K562 (cell line): Measurements from ENCODE around the gene SLC25A33. TPM values are rescaled to one million over a fixed set of nuclear protein-coding genes. Genes with fewer than 3 reads are reported as not detected.
A peak's percentile ranks its signal among the peaks of the same experiment; 100 is the strongest.

Experiments
- DNMT1 ChIP-seq: fragments of 450-650 bp; IDR thresholded peaks from 2 replicates; pipeline ENCODE4 v1.6.1; 2016; ENCODE audit warnings: antibody characterized with exemption, mild to moderate bottlenecking
- JUN ChIP-seq, 2 experiments: sonication (generic) in 1 of 2; formaldehyde crosslinking in 1 of 2; IDR thresholded peaks; 2 replicates each; pipeline versions ENCODE4 v1.6.1 to v1.8.0; 2012 to 2022; ENCODE audit warnings: borderline replicate concordance in 2 of 2, mild to moderate bottlenecking in 2 of 2, improper control_type of control experiment in 1 of 2, low read depth in 1 of 2, low read length in 1 of 2, missing genetic modification reagents in 1 of 2
- L3MBTL2 ChIP-seq: fragments of 450-650 bp; IDR thresholded peaks from 2 replicates; pipeline ENCODE4 v1.6.1; 2016; ENCODE audit warnings: mild to moderate bottlenecking, moderate library complexity
- MEF2A ChIP-seq: IDR thresholded peaks from 2 replicates; pipeline ENCODE4 v1.6.1; 2011; ENCODE audit warnings: low read depth, mild to moderate bottlenecking, low read length, moderate library complexity; ENCODE audit not compliant: control insufficient read depth
- NFATC3 ChIP-seq: fragments of 450-650 bp; IDR thresholded peaks from 2 replicates; pipeline ENCODE4 v1.6.1; 2017; ENCODE audit warnings: mild to moderate bottlenecking
- NR2F6 ChIP-seq: fragments of 450-650 bp; formaldehyde crosslinking; IDR thresholded peaks from 2 replicates; pipeline ENCODE4 v1.4.0; 2020; ENCODE audit warnings: mild to moderate bottlenecking
- POLR2AphosphoS5 ChIP-seq: IDR thresholded peaks from 2 replicates; pipeline ENCODE4 v1.6.1; 2011; ENCODE audit warnings: mild to moderate bottlenecking, low read depth, low read length, moderate library complexity; ENCODE audit not compliant: control insufficient read depth, insufficient read depth
- PRMT5 ChIP-seq: sonication (generic); formaldehyde crosslinking; IDR thresholded peaks from 2 replicates; pipeline ENCODE4 v1.5.0; 2020; ENCODE audit warnings: missing genetic modification reagents
- RUNX1 ChIP-seq: sonication (generic); IDR thresholded peaks from 2 replicates; pipeline ENCODE4 v1.6.1; 2016; ENCODE audit warnings: antibody characterized with exemption, low read depth
- XRCC3 ChIP-seq: fragments of 450-650 bp; IDR thresholded peaks from 2 replicates; pipeline ENCODE4 v1.6.1; 2017; ENCODE audit warnings: mild to moderate bottlenecking, moderate library complexity
- XRCC5 ChIP-seq: fragments of 200-400 bp; formaldehyde crosslinking; IDR thresholded peaks from 2 replicates; pipeline ENCODE4 v1.6.1; 2017; ENCODE audit warnings: low read depth, mild to moderate bottlenecking, low read length
- ZBTB17 ChIP-seq: fragments of 450-650 bp; formaldehyde crosslinking; IDR thresholded peaks from 2 replicates; pipeline ENCODE4 v1.4.0; 2020; ENCODE audit warnings: mild to moderate bottlenecking
- ZC3H8 ChIP-seq: fragments of 450-650 bp; IDR thresholded peaks from 2 replicates; pipeline ENCODE4 v1.6.1; 2017
- ZFPM2 ChIP-seq: fragments of 250-450 bp; sonication (Bioruptor Pico); IDR thresholded peaks from 2 replicates; pipeline ENCODE4 v1.5.1; 2022; ENCODE audit warnings: mild to moderate bottlenecking
- ZNF174 ChIP-seq: fragments of 250-450 bp; sonication (Bioruptor Pico); IDR thresholded peaks from 2 replicates; pipeline ENCODE4 v1.4.0; 2020; ENCODE audit warnings: mild to moderate bottlenecking
- ZNF561 ChIP-seq: fragments of 450-650 bp; formaldehyde crosslinking; conservative IDR thresholded peaks from 2 replicates; pipeline ENCODE4 v1.4.0; 2020; ENCODE audit warnings: mild to moderate bottlenecking, moderate library complexity
- polyA plus RNA-seq, 8 experiments: library from polyadenylated mRNA; depleted of rRNA in 4 of 8; stranded (reverse) in 5 of 8; unstranded in 3 of 8; fragments of >200 nt; fragmentation: Nextera tagmentation in 2 of 8; fragmentation: Illumina TruSeq in 1 of 8; extraction: Ambion mirVana in 2 of 8; extraction: Trizol in 1 of 8; gene quantifications; 2 replicates each; pipeline versions ENCODE4 v1.2.1 to v1.2.3, GENCODE V29; 2011 to 2014; ENCODE audit warnings: inconsistent platforms in 1 of 8, missing spikeins in 1 of 8
- total RNA-seq, 7 experiments: library from RNA; depleted of rRNA in 6 of 7; stranded (reverse); fragments of >200 nt in 6 of 7; fragmentation: Illumina TruSeq in 2 of 7; extraction: Trizol in 2 of 7; gene quantifications; 2 replicates each; pipeline versions ENCODE4 v1.2.1 to v1.2.3, GENCODE V29; 2011 to 2021; ENCODE audit warnings: low replicate concordance in 1 of 7
- TF ChIP-seq, protein P1 (sequence below): sonication (generic); formaldehyde crosslinking; IDR thresholded peaks from 2 replicates; pipeline ENCODE4 v1.8.0; 2022; ENCODE audit warnings: missing genetic modification reagents, mild to moderate bottlenecking, borderline replicate concordance
- TF ChIP-seq, protein P2 (sequence below), 3 experiments: fragments of 200-800 bp in 1 of 3; fragments of 250-450 bp in 1 of 3; fragments of 450-650 bp in 1 of 3; sonication (Bioruptor Pico) in 1 of 3; sonication (Bioruptor generic) in 1 of 3; formaldehyde crosslinking in 1 of 3; IDR thresholded peaks; 2 replicates each; pipeline versions ENCODE4 v1.6.1 to v1.8.0; 2016 to 2022; ENCODE audit warnings: mild to moderate bottlenecking in 2 of 3, missing genetic modification characterization in 2 of 3, missing compliant biosample characterization in 1 of 3, moderate library complexity in 1 of 3
- TF ChIP-seq, protein P3 (sequence below): sonication (generic); formaldehyde crosslinking; IDR thresholded peaks from 2 replicates; pipeline ENCODE4 v1.9.0; 2022; ENCODE audit warnings: mild to moderate bottlenecking, missing genetic modification reagents
- TF ChIP-seq, protein P4 (sequence below): sonication (generic); formaldehyde crosslinking; IDR thresholded peaks from 2 replicates; pipeline ENCODE4 v1.8.0; 2022; ENCODE audit warnings: mild to moderate bottlenecking, missing genetic modification reagents, borderline replicate concordance

Gene SLC25A33
- total and polyA plus RNA-seq, 9 of the 15 experiments (the other 6 are each of a cell fraction or from before 2014, with no cell fraction given): 3.2 to 23.5 (median 17.5) TPM

GRCh38 chr1:9615316-9616063 lies 76.2 kb downstream of the SLC25A33 start (continued):
- TF ChIP-seq, protein P1, sequence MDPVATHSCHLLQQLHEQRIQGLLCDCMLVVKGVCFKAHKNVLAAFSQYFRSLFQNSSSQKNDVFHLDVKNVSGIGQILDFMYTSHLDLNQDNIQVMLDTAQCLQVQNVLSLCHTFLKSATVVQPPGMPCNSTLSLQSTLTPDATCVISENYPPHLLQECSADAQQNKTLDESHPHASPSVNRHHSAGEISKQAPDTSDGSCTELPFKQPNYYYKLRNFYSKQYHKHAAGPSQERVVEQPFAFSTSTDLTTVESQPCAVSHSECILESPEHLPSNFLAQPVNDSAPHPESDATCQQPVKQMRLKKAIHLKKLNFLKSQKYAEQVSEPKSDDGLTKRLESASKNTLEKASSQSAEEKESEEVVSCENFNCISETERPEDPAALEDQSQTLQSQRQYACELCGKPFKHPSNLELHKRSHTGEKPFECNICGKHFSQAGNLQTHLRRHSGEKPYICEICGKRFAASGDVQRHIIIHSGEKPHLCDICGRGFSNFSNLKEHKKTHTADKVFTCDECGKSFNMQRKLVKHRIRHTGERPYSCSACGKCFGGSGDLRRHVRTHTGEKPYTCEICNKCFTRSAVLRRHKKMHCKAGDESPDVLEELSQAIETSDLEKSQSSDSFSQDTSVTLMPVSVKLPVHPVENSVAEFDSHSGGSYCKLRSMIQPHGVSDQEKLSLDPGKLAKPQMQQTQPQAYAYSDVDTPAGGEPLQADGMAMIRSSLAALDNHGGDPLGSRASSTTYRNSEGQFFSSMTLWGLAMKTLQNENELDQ (CRISPR knock-in tag): no peak
- TF ChIP-seq MEF2A (peak; percentile 59; the same call in 1 of the 2 replicates), POLR2AphosphoS5 (peak; percentile 22; the same call in 1 of the 2 replicates), XRCC5 (peak; percentile 91; the same call in 1 of the 2 replicates), XRCC3 (no peak), ZC3H8 (no peak), ZNF561 (CRISPR knock-in tag) (no peak), NFATC3 (no peak), ZBTB17 (CRISPR knock-in tag) (0 out of 2 replicates have a peak, but pooled peaks have one; percentile 16), RUNX1 (no peak), DNMT1 (no peak), NR2F6 (CRISPR knock-in tag) (no peak), L3MBTL2 (no peak), ZFPM2 (no peak), ZNF174 (CRISPR knock-in tag) (no peak), JUN (IDR thresholded peaks at IDR 0.05; ENCODE audit: borderline replicate concordance, low read depth, low read length) (no peak), JUN (CRISPR knock-in tag; IDR thresholded peaks at IDR 0.05; ENCODE audit: borderline replicate concordance) (no peak; the same call in 1 of the 2 replicates), PRMT5 (CRISPR knock-in tag) (no peak)
- TF ChIP-seq, protein P2, sequence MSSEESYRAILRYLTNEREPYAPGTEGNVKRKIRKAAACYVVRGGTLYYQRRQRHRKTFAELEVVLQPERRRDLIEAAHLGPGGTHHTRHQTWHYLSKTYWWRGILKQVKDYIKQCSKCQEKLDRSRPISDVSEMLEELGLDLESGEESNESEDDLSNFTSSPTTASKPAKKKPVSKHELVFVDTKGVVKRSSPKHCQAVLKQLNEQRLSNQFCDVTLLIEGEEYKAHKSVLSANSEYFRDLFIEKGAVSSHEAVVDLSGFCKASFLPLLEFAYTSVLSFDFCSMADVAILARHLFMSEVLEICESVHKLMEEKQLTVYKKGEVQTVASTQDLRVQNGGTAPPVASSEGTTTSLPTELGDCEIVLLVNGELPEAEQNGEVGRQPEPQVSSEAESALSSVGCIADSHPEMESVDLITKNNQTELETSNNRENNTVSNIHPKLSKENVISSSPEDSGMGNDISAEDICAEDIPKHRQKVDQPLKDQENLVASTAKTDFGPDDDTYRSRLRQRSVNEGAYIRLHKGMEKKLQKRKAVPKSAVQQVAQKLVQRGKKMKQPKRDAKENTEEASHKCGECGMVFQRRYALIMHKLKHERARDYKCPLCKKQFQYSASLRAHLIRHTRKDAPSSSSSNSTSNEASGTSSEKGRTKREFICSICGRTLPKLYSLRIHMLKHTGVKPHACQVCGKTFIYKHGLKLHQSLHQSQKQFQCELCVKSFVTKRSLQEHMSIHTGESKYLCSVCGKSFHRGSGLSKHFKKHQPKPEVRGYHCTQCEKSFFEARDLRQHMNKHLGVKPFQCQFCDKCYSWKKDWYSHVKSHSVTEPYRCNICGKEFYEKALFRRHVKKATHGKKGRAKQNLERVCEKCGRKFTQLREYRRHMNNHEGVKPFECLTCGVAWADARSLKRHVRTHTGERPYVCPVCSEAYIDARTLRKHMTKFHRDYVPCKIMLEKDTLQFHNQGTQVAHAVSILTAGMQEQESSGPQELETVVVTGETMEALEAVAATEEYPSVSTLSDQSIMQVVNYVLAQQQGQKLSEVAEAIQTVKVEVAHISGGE (CRISPR knock-in tag; IDR thresholded peaks at IDR 0.05): no peak
- TF ChIP-seq, protein P3, sequence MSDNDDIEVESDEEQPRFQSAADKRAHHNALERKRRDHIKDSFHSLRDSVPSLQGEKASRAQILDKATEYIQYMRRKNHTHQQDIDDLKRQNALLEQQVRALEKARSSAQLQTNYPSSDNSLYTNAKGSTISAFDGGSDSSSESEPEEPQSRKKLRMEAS (CRISPR knock-in tag): 0 out of 2 replicates have a peak, but pooled peaks have one; percentile 44
- TF ChIP-seq, protein P4, sequence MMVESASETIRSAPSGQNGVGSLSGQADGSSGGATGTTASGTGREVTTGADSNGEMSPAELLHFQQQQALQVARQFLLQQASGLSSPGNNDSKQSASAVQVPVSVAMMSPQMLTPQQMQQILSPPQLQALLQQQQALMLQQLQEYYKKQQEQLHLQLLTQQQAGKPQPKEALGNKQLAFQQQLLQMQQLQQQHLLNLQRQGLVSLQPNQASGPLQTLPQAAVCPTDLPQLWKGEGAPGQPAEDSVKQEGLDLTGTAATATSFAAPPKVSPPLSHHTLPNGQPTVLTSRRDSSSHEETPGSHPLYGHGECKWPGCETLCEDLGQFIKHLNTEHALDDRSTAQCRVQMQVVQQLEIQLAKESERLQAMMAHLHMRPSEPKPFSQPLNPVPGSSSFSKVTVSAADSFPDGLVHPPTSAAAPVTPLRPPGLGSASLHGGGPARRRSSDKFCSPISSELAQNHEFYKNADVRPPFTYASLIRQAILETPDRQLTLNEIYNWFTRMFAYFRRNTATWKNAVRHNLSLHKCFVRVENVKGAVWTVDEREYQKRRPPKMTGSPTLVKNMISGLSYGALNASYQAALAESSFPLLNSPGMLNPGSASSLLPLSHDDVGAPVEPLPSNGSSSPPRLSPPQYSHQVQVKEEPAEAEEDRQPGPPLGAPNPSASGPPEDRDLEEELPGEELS (CRISPR knock-in tag): no peak
